Inferior parietal cortex (tissue), 1 donor: Measurements from ENCODE around the gene ZER1.
"Not testable (repeated sequence)": the region's sequence is repeated elsewhere in the genome, so short reads cannot be mapped to it uniquely, and the experiment has no call there.

Source experiments
- DNase-seq: peaks from one replicate; pipeline ENCODE4 v3.0.0-alpha.2; 2016; ENCODE audit errors: extremely low spot score

ZER1 gene

DNA sequence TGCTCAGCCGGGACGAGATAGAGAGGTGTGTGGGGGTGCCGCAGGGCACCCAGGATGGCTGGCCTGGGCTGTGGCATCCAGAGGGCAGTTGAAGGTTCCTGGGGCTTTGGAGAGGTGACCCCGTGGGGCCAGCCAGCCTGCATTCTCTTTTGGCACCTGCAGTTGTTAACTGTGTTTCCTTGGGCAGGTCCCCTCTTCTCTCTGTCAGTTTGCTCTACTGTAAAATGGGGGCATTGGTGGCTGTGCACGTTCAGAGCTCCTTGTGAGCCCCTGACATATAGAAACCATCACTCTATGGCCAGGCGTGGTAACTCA, 56.3 kb downstream of the ZER1 start:
- DNase-seq, result no peak

DNA sequence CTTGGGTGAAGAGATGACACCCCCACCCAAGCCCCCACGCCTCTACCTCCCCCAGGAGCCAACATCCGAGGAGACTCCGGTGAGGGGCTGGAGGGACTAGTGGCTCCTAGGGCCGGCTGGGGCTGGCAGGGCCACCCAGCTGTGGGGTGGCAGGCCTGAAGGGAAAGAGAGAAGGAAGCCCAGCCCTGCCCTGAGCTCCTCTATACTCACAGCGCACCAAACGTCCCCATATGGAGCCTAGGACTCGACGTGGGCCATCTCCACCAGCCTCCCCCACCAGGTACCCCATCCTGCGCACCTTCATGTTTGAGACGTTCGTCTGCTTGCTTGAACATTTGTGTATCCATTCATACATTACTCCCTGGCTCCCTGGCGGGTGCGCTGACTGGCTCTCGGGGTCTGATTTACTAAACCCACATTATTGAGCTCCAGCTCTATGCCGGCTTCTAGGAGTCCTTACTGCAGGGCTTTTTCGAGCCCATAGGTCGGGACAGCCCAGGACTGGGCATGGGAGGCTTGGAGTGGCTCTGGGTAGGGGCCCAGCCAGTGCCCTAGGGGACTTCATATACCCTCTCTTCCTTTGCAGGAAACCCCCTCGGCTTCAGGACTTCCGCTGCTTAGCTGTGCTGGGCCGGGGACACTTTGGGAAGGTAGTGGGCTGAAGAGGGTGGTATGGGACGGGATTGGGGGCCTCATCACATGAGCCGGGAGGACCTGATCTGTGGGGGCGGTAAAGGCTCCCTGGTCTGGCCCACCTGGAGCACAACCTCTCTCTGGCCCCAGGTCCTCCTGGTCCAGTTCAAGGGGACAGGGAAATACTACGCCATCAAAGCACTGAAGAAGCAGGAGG, 56.9 kb downstream of the ZER1 start:
- DNase-seq, result no peak

GRCh38 chr9:128713941-128714573, 57.7 kb downstream of the ZER1 start:
- no peak for DNase-seq

DNA sequence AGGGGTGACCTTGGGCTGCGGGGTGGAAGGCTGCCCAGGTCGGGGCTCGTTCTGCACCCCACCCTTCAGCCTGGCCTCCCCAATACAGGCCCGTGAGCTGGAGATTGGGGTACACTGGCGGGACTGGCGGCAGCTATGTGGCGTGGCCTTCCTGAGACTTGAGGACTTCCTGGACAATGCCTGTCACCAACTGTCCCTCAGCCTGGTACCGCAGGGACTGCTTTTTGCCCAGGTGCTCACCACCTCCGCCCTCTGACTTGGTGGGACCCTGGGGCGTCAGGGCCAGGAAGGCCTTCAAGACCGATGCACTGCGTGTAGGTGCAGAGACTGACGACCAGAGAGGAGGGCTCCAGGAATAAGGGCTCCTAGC, 58.3 kb downstream of the ZER1 start:
- no peak for DNase-seq

DNA sequence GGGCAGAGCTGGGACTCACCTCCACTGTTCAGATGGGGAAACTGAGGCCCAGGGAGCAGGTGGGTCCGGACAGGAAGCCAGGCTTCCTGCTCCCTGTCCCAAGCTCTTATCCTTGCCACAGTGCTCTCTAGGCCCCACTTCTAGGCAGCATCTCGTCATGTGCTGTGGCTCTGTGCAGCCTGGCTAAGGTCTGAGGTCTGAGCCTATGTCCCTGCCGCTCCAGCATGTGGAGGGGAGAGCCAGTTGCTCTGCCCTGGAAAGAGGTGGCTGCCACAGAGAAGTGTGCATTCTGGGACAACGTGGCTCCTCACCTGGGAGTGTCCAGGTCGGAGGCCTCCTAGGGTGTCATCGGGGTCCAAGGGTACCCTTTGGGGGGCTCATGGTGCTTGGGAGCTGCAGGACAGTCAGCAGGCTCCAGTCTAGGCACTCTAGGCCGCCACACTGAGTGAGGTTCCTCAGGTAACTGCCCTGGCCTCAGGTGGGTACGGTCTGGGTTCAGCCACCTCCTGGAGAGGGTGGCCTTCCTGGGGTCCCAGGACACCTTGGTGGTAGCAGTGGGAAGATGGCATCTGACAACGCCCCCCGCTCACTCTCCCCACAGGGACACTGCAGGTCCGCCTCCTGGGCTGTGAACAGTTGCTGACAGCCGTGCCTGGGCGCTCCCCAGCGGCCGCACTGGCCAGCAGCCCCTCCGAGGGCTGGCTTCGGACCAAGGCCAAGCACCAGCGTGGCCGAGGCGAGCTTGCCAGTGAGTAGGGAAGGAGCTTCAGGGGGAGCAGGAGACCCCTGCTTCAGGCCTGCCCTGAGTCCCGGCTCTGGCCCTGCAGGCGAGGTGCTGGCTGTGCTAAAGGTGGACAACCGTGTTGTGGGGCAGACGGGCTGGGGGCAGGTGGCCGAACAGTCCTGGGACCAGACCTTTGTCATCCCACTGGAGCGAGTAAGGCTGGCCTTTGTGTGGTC, 59.0 kb downstream of the ZER1 start:
- no peak for DNase-seq

- DNase-seq, result no peak
These were observed 64.3 kb downstream of the ZER1 start for GRCh38 chr9:128707446-128707845.

DNA sequence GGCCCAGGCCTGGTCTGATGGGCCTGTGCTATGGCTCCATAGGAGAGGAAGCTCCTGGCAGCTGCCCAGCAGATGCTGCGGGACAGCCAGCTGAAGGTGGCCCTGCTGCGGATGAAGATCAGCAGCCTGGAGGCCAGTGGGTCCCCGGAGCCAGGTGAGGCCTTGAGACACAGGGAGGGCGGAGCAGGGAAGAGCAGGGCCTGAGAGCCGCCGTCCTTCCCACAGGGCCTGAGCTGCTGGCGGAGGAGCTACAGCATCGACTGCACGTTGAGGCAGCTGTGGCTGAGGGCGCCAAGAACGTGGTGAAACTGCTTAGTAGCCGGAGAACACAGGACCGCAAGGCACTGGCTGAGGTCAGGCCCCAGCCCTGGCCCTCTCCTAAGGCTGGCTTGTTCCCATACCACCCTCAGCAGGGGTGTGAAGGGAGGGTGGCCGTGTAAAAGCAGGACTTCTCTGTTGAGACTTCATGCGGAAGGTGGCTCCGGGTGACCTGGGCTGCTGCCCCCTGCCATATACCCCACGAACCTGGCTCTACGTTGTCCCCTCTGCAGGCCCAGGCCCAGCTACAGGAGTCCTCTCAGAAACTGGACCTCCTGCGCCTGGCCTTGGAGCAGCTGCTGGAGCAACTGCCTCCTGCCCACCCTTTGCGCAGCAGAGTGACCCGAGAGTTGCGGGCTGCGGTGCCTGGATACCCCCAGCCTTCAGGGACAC, 64.9 kb downstream of the ZER1 start:
- no peak for DNase-seq

- DNase-seq, result no peak
These were observed 65.7 kb downstream of the ZER1 start for GRCh38 chr9:128706045-128706444.

- no peak for DNase-seq
These were observed 66.4 kb downstream of the ZER1 start for GRCh38 chr9:128705051-128705965.

GRCh38 chr9:128704356-128704670, 67.4 kb downstream of the ZER1 start:
- DNase-seq, result no peak

- DNase-seq, result no peak
These were observed 67.9 kb downstream of the ZER1 start for GRCh38 chr9:128703616-128704355.

GRCh38 chr9:128702949-128703615, 68.6 kb downstream of the ZER1 start:
- no peak for DNase-seq

DNA sequence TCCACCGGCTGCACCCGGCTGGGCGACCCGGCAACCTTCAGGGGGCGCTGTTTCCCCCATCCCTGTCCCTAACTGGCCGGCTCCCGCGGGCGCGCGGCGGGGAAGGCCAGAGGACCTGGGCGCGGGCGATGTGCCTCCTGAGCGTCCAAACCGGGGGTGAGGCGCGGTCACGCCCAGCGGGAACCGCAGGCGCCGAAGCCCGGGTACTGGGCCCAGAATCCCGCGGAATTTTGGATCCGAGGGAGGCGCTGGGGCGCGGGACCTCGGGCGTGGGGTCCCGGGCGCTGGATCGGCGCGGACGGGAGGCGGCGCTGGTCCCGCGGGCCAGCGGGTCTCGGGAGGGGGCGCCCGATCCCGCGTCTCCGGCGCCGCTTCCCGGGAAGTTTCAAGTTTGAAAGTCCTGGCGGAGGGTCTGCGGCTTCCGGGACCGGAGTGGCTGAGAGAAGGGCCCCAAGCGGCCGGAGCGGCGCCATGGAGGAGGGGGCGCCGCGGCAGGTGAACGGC, 69.2 kb downstream of the ZER1 start, which contains the start of gene PKN3:
Gene PKN3 (plus strand): TSS at position 59 of the 504 bp plus-strand sequence. CDS start 413 bp downstream, at position 472.
- DNase-seq, result peak; percentile 74

DNA sequence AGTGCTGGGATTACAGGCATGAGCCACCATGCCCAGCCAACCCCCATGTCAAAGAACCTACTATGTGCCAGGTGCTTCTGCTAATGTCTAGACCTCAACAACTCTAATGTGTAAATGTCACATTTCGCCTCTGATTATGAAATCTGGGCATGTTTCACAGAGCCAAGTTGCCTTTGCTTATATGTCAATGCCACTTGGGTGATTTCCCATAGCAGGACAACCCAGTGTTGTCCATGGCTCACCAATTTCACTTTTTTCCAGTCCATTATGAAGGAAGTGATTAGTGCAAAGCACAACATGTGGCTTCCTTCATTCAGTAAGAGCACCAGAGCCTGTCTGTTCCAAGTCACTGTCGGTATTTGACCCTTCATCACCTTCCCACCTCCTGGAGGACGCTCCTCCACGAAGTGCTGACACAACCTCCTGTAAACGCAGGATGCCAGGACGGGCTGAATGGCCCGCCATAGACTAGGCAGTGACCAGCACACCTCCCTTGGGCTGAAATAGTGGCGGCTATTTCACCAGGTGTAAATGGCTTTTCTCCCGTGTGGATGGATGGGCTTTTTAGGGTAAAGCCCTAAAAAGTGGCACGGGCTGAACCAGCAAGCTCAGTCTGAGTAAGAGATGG, 70.4 kb downstream of the ZER1 start:
- DNase-seq, result no peak

- not testable (repeated sequence) for DNase-seq
These were observed 72.5 kb downstream of the ZER1 start for GRCh38 chr9:128699096-128699795.

DNA sequence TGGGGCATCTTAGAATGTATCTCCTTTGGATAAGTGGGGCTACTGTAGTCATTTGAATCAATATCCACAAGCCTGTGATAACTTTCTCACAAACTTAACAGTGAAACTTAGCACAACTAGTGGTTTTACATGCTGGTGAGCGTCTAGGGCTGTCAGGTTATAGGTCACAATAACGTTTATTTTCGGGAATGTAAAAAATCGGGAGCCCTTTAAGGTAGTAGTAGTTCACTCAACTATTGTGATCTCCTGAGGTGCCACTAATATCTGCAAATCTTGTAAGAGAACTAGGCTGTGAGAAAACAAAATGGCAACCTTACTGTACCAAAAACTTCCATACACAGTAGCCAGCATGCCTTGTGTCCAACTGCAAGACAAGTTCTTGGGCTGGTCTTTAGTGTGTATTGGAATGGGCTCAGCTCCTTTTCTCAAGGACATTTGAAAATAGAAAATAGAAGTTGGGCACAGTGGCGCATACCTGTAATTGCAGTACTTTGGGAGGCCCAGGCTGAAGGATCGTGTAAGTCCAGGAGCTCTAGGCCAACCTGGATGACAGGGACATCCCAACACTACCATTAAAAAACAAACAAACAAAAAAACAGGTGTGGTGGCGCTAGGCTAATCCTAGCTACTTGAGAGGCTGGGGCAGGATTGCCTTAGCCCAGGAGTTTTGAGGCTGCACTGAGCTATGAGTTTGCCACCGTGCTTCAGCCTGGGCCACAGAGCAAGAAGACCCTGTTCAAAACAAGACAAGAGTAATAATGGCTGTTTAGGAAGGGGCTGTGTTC, 74.6 kb downstream of the ZER1 start:
- no peak for DNase-seq

- no peak for DNase-seq
These were observed 77.4 kb downstream of the ZER1 start for GRCh38 chr9:128694344-128694743.
